Fibroblast of villous mesenchyme (primary cell): ENCODE data around the gene ASCC3. TPM values are rescaled to one million over a fixed set of nuclear protein-coding genes. Genes with fewer than 3 reads are reported as not detected.

Experiments used
- DNase-seq: peaks from one replicate; pipeline ENCODE4 v3.0.0-alpha.2; 2010; ENCODE audit warnings: low read depth
- H3K4me3 ChIP-seq: 2 replicates; pipeline ENCODE4 v1.5.1; 2011; ENCODE audit warnings: low read depth, mild to moderate bottlenecking, low read length
- total RNA-seq: library from RNA; depleted of rRNA; stranded (reverse); fragments of >200 nt; gene quantifications from 2 replicates; pipeline ENCODE4 v1.2.3, GENCODE V29; 2012
- TF ChIP-seq, protein P1 (sequence below): IDR thresholded peaks from 2 replicates; pipeline ENCODE4 v1.5.1; 2012; ENCODE audit warnings: low read depth, mild to moderate bottlenecking, low read length; ENCODE audit not compliant: insufficient read depth

ASCC3 gene
- total RNA-seq, 1 donor, result 165 TPM

DNA sequence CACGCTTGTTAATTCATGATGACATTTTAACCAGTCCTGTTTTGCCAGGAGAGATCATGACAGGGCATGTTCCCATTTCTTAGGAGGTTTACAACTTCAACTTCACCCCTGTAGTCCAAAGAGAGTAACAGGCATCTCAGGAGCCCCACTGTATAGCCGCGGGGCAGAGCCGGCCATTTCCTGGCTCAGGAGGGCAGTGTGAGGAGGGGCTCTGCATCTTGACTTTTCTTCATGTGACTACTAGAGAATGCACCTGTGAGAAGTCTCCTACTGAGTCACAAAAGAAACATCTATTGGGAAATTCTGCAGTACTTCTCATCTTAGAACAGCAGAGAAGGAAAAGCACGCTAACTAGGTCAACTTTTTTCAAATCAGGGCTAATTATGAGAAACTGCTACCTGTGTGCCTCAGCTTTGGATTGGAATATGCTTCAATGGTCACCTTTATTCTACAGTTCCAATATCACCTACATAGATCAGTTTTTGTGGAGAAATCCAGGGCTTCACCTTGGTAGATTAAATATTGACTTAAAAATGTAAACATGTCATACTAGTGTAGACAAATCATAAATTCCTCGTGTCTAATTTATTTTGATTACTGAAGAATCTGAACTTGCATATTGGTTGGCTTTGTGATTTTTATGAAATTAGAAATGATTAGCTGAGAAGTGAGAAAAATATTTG, 387.8 kb downstream of the ASCC3 start:
- H3K4me3 ChIP-seq, result no peak overlapping the region
- DNase-seq, result no peak
- TF ChIP-seq, protein P1, sequence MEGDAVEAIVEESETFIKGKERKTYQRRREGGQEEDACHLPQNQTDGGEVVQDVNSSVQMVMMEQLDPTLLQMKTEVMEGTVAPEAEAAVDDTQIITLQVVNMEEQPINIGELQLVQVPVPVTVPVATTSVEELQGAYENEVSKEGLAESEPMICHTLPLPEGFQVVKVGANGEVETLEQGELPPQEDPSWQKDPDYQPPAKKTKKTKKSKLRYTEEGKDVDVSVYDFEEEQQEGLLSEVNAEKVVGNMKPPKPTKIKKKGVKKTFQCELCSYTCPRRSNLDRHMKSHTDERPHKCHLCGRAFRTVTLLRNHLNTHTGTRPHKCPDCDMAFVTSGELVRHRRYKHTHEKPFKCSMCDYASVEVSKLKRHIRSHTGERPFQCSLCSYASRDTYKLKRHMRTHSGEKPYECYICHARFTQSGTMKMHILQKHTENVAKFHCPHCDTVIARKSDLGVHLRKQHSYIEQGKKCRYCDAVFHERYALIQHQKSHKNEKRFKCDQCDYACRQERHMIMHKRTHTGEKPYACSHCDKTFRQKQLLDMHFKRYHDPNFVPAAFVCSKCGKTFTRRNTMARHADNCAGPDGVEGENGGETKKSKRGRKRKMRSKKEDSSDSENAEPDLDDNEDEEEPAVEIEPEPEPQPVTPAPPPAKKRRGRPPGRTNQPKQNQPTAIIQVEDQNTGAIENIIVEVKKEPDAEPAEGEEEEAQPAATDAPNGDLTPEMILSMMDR, result no peak

DNA sequence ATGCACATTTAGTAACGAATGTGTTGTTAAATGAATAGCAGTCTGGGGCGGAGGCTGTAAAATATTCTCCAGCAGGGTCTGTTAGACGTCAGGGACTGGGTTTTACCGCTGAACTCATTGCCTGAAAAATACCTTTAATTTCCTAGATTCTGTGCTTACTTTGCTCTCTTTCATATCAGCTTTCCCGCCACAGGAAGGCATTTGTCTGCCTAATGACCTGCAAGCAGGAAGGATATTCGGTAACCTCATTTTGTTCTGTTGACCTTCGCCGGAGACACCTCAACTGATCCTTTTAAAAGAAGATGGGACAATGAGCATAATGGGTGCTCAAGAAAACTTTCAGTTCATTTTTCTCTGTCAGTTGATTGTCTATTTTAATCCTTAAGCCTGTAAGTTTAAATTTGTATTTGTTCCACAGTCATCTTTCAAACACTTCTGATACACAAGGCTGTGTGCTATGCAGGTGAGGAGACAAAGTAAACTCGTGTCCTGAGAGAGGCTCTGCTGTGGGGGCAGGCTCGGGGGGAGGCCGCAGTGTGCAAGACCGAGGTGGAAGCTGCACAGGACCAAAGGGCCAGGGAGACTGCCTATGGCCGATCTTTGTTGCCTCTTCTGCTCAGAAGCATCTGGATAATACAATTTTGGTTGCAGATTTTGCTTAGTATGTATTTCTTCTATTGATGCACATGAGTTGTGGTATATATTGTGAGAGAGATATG, 389.0 kb downstream of the ASCC3 start:
- TF ChIP-seq, protein P1, result no peak
- no peak for DNase-seq
- H3K4me3 ChIP-seq, result no peak overlapping the region

DNA sequence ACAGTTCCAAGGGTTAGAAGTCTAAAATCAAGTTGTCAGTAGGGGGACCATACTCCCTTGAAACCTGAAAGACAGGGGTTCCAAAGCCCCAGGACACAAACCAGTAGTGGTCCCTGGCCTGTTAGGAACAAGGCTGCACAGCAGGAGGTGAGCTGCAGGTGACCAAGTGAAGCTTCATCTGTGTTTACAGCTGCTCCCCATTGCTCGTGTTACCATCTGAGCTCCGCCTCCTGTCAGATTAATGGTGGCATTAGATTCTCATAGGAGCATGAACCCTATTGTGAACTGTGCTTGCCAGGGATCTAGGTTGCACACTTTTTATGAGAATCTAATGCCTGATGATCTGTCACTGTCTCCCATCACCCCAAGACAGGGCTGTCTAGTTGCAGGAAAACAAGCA, 391.1 kb downstream of the ASCC3 start:
- TF ChIP-seq, protein P1, result no peak
- H3K4me3 ChIP-seq, result no peak overlapping the region
- DNase-seq, result no peak

DNA sequence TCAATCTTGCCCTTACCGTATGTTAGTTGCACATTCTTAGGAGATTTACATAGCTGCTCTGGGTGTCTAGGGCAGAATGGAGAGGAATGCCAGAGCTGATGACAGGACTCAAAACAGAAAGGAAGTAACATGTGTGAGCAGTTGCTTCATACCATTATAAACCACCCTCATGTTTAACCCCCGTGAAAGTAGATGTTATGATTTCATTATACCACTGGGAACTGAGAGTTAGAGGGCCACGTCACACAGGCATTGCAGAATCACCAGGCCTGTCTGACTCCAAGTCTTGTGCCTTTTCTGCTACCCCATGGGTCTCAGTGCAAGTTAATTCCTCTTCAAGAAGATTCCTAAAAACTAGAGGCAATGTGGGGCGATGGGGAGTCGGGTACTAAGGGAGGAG, 392.9 kb downstream of the ASCC3 start:
- TF ChIP-seq, protein P1, result no peak
- DNase-seq, result peak; percentile 66
- H3K4me3 ChIP-seq, result no peak overlapping the region

DNA sequence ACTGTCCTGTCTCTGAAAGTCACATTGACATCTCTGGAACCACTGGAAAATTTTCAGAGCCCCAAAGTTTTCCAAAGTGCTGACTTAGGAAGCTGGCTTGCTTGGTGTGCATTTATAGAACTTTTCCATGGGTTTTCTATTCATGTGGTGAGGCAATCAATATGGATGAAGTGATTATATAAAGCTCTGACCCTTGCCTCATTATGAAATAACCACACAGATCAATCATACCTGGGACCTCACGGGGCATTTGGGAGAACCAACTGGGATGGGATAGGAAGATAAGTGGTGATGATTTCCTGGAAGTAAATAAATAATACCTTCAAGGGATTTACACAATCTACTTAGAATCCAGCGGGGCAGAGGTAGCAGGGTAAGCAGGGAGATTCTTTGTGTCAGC, 393.5 kb downstream of the ASCC3 start:
- no peak overlapping the region for H3K4me3 ChIP-seq
- TF ChIP-seq, protein P1, result no peak
- DNase-seq, result no peak

DNA sequence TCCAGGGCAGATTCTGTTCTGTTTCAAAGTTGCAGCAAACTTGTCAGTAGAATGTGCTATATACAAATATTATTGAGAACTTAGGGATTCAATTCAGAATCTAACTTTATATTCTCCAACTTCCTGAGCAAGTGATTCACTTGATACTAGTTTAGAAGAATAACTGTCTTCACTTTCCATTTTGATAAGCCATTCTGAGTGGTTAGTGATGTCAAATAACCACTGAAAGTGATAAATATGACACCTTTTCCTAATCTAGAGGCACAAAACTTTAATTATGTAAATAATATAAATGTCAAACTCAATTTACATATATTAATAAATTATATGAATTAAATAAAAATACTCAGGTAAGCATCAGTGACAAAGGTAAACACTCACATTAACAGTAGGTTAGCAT, 395.9 kb downstream of the ASCC3 start:
- DNase-seq, result no peak
- TF ChIP-seq, protein P1, result no peak
- H3K4me3 ChIP-seq, result no peak overlapping the region
